Measurements from ENCODE around the gene SPON2. TPM values are rescaled to one million over a fixed set of nuclear protein-coding genes. Genes with fewer than 3 reads are reported as not detected.

Gene SPON2
- total RNA-seq, 2 experiments from 2014 or later: 12.8 to 15.7 TPM

DNA sequence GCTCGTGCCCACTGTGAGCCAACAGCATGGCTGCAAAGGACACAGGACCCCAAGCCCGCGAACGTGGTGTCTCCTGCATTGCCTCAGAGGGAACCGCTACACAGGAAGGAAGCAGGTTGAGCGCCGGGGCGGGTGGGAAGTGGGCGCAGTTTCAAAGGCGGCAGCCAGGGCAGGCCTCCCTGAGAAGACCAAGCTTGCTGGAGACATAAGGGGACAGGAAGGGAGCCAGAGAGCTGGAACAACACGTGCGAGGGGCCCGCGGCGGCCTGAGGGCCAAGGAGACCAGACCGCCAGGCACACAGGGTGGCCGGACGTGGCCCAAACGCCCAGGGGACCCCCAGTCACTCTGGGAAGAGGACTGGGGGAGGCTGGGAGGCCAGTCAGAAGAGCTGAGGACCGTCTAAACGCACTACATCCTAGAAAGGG is 44.5 kb upstream of the SPON2 start:
- Histone ChIP-seq H3K4me3 (ENCODE audit: low read length) (peak overlapping the region; percentile 43), H3K9me3 (ENCODE audit: control insufficient read depth in 1 of 2, insufficient read depth in 1 of 2, low read length in 2 of 2) (no peaks in the 10 kb centered on the region), H3K27ac (ENCODE audit: low read depth in 1 of 2, low read length in 2 of 2) (peak overlapping the region in 1 of 2 donors; percentile 52), H3K36me3 (ENCODE audit: insufficient read depth, low read length) (peaks cover 49% of the 10 kb centered on the region), H3K4me1 (ENCODE audit: insufficient read depth, low read length) (peaks cover 44% of the 10 kb centered on the region), H3K27me3 (ENCODE audit: control insufficient read depth in 1 of 2, insufficient read depth in 2 of 2, low read length in 2 of 2) (no peaks in the 10 kb centered on the region)
- H3K36me3 Mint-ChIP-seq (ENCODE audit: low read depth): peaks cover 50% of the 10 kb centered on the region
- ATAC-seq (ENCODE audit: poor library complexity) (peak; percentile 99), DNase-seq (peak; percentile 50 to 81 (median 65))
- no peaks in the 10 kb centered on the region for H3K9me3 Mint-ChIP-seq
- TF ChIP-seq, protein P1, sequence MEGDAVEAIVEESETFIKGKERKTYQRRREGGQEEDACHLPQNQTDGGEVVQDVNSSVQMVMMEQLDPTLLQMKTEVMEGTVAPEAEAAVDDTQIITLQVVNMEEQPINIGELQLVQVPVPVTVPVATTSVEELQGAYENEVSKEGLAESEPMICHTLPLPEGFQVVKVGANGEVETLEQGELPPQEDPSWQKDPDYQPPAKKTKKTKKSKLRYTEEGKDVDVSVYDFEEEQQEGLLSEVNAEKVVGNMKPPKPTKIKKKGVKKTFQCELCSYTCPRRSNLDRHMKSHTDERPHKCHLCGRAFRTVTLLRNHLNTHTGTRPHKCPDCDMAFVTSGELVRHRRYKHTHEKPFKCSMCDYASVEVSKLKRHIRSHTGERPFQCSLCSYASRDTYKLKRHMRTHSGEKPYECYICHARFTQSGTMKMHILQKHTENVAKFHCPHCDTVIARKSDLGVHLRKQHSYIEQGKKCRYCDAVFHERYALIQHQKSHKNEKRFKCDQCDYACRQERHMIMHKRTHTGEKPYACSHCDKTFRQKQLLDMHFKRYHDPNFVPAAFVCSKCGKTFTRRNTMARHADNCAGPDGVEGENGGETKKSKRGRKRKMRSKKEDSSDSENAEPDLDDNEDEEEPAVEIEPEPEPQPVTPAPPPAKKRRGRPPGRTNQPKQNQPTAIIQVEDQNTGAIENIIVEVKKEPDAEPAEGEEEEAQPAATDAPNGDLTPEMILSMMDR (IDR thresholded peaks at IDR 0.05): no peak
- ChIA-PET POLR2A (interaction anchor here (1.0 to 1.8 kb wide), 4 partner anchors 15 to 45 kb away, joined by 4 to 15 read pairs (median 7); partner anchors contain the start of genes CTBP1 and SPON2), CTCF (interaction anchor here (1.2 to 1.4 kb wide), 2 partner anchors 49 to 129 kb away, joined by 3 to 6 read pairs; no protein-coding TSS in a partner anchor)
- peak overlapping the region; percentile 74 for H3K27ac Mint-ChIP-seq
- intact Hi-C loops (cut with DNase I, micrococcal nuclease): loop anchor here (1.0 to 5.0 kb wide), 2 partner anchors 50 kb away; no protein-coding TSS in a partner anchor
- peak overlapping the region; percentile 27 for H3K4me3 Mint-ChIP-seq
- peaks cover 32% of the 10 kb centered on the region for H3K4me1 Mint-ChIP-seq (ENCODE audit: low read depth)
- no peaks in the 10 kb centered on the region for H3K27me3 Mint-ChIP-seq

DNA sequence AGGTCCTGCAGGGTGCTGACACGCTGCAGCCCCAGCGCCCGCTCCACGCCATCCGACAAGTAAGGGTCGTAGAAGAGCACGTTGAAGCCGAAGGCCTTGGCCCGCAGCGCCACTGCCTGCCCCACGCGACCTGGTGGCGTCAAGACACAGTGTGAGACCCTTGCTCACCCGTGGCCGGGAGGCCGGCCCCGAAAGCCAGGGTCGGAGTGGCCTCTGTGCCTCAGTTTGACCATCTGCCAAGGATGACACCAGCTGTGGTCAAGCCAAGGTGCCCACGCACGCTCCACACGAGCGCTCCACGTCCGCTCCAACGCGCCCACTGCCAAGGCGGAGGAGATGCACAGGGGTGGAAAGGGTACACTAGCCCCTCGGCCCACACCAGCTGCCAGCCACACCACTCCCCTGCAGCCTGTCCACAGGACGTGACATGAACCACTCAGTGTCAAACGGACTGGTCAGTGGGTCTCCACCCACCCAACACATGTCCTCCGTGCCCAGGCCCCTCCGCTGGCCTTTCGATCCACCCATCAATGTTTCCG is 43.8 kb upstream of the SPON2 start:
- Mint-ChIP-seq H3K27me3 (no peaks in the 10 kb centered on the region), H3K4me1 (ENCODE audit: low read depth) (peaks cover 31% of the 10 kb centered on the region), H3K9me3 (no peaks in the 10 kb centered on the region), H3K36me3 (ENCODE audit: low read depth) (peaks cover 49% of the 10 kb centered on the region), H3K27ac (peak overlapping the region; percentile 74), H3K4me3 (peak overlapping the region; percentile 27)
- H3K4me3 ChIP-seq (ENCODE audit: low read length): peak overlapping the region; percentile 43
- peak overlapping the region in 1 of 2 donors; percentile 13 for H3K27ac ChIP-seq (ENCODE audit: low read depth in 1 of 2, low read length in 2 of 2)
- DNase-seq: no peak
- peaks cover 56% of the 10 kb centered on the region for H3K36me3 ChIP-seq (ENCODE audit: insufficient read depth, low read length)
- TF ChIP-seq, protein P1 (IDR thresholded peaks at IDR 0.05): no peak
- CTCF ChIA-PET: interaction anchor here (1.2 to 1.4 kb wide), 2 partner anchors 49 to 130 kb away, joined by 3 to 6 read pairs; no protein-coding TSS in a partner anchor
- intact Hi-C loops (cut with DNase I, micrococcal nuclease): loop anchor here in 1 of 2 experiments (5.0 kb wide), 1 partner anchor 49 kb away; no protein-coding TSS in a partner anchor
- no peak for ATAC-seq (ENCODE audit: poor library complexity)
- peaks cover 0 to 3% of the 10 kb centered on the region in 2 experiments for H3K9me3 ChIP-seq (ENCODE audit: control insufficient read depth in 1 of 2, insufficient read depth in 1 of 2, low read length in 2 of 2)
- peaks cover 44% of the 10 kb centered on the region for H3K4me1 ChIP-seq (ENCODE audit: insufficient read depth, low read length)
- no peaks in the 10 kb centered on the region for H3K27me3 ChIP-seq (ENCODE audit: control insufficient read depth in 1 of 2, insufficient read depth in 2 of 2, low read length in 2 of 2)
- POLR2A ChIA-PET: interaction anchor here (1.0 to 1.8 kb wide), 4 partner anchors 14 to 44 kb away, joined by 4 to 15 read pairs (median 7); partner anchors contain the start of genes CTBP1 and SPON2

DNA sequence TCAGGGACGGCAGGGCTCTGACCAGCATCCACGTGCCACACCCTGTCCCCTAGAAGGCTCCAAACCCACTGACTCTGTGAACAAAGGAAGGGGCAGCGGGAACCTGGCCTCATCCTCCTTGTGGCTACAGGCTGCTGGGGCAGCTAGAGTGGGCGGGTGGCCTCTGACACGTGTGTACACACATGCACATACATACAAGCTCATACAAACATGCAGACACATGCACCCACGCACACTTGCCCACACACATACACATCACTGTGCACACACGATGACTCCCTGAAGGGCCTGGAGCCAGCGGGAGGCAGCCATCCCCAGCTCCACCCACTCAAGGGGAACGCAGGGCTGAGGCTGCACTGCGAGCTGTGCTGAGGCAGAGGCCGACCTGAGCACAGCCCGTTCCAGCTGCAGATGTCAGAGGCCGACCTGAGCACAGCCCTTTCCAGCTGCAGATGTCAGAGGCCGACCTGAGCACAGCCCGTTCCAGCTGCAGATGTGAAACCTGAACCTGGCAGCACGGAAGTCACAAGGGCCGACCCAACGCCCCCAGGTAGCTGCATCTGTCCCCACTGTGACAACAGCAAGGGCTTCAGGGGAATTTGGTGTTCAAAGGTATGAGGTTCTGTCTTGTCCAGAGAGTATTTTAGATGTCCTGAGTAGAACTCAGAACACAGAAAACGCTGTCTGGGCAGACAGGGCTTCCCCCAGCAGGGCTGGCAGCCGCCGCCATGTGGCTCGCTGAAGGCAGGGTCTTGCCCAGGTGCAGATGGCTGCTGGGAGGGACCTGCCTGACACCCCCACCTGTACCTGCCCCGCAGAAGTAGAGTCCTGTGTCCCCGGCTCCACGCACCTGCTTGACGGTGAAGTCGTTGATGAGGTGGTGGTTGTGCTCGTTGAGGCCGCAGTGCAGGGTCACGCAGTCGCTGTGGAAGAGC is 43.0 kb upstream of the SPON2 start:
- CTCF ChIA-PET: no interaction called here
- H3K4me1 Mint-ChIP-seq (ENCODE audit: low read depth): peaks cover 29% of the 10 kb centered on the region
- no peak overlapping the region for H3K4me3 Mint-ChIP-seq

More for the DNA sequence above, 43.0 kb upstream of the SPON2 start:
- H3K4me1 ChIP-seq (ENCODE audit: insufficient read depth, low read length): peaks cover 44% of the 10 kb centered on the region
- Mint-ChIP-seq H3K27ac (no peak overlapping the region), H3K9me3 (no peaks in the 10 kb centered on the region), H3K27me3 (no peaks in the 10 kb centered on the region), H3K36me3 (ENCODE audit: low read depth) (peaks cover 41% of the 10 kb centered on the region)
- POLR2A ChIA-PET: interaction anchor here (1.1 kb wide), 1 partner anchor 10 kb away, joined by 3 read pairs; no protein-coding TSS in a partner anchor
- no peak overlapping the region for H3K4me3 ChIP-seq (ENCODE audit: low read length)
- H3K9me3 ChIP-seq (ENCODE audit: control insufficient read depth in 1 of 2, insufficient read depth in 1 of 2, low read length in 2 of 2): peaks cover 0 to 3% of the 10 kb centered on the region in 2 experiments
- H3K36me3 ChIP-seq (ENCODE audit: insufficient read depth, low read length): peaks cover 63% of the 10 kb centered on the region
- TF ChIP-seq, protein P1 (IDR thresholded peaks at IDR 0.05): no peak
- DNase-seq: no peak
- intact Hi-C loops (cut with DNase I, micrococcal nuclease): loop anchor here in 1 of 2 experiments (5.0 kb wide), 1 partner anchor 48 kb away; no protein-coding TSS in a partner anchor
- ATAC-seq (ENCODE audit: poor library complexity): no peak
- no peak overlapping the region for H3K27ac ChIP-seq (ENCODE audit: low read depth in 1 of 2, low read length in 2 of 2)
- H3K27me3 ChIP-seq (ENCODE audit: control insufficient read depth in 1 of 2, insufficient read depth in 2 of 2, low read length in 2 of 2): no peaks in the 10 kb centered on the region

Data from CD4-positive, alpha-beta T cell (primary cell).